ENCODE results near the gene HPCAL1.

HPCAL1 gene

DNA sequence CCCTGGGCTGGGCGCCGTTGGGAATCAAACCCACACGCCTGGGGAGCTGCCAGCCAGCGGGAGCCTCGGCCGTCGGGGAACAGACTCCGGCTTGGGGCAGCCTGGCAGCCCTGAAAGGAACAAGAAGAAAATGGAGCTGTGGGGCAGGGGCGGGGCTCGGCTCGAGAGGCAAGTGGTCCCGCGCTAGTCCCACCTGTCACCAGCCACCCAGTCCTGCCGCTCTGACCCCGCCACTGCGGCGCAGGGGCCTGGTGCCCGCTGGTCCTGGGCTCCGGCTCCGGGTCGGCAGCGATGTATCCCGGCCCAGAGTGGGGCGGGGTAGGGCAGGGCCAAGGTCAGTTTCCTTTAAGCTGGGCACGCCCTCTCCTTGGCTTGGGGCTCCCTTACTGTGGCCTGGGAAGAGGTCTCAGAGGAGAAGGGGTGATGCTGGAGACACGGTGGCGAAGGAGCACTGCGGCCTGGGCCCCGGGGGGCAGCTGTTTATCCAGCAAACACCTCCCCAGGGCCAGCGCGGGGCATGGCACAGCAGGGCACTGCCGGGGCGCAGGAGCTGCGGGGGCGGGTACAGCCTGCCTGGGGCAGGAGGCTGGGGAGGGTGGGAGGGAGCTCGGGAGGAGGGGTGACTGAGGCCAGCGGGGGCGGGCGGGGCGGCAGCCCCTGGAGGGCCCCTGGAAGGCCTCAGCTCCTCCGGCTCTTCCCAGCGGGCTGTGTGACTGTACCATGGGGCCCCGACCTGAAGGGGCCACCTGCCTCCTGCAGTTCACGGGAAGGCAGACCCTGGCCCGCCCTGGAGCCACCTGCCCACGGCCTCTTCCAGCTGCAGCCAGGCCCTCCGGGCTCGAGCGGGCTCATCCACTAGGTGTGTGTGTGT is 129.8 kb downstream of the HPCAL1 start:
- TF ChIP-seq, protein P1, sequence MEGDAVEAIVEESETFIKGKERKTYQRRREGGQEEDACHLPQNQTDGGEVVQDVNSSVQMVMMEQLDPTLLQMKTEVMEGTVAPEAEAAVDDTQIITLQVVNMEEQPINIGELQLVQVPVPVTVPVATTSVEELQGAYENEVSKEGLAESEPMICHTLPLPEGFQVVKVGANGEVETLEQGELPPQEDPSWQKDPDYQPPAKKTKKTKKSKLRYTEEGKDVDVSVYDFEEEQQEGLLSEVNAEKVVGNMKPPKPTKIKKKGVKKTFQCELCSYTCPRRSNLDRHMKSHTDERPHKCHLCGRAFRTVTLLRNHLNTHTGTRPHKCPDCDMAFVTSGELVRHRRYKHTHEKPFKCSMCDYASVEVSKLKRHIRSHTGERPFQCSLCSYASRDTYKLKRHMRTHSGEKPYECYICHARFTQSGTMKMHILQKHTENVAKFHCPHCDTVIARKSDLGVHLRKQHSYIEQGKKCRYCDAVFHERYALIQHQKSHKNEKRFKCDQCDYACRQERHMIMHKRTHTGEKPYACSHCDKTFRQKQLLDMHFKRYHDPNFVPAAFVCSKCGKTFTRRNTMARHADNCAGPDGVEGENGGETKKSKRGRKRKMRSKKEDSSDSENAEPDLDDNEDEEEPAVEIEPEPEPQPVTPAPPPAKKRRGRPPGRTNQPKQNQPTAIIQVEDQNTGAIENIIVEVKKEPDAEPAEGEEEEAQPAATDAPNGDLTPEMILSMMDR (IDR thresholded peaks at IDR 0.05; ENCODE audit: low read depth, low read length, missing control alignments) = no peak
- no peak for DNase-seq (ENCODE audit: low read depth)
- peak overlapping the region; percentile 52 for H3K4me3 ChIP-seq (ENCODE audit: low read depth, low read length)

DNA sequence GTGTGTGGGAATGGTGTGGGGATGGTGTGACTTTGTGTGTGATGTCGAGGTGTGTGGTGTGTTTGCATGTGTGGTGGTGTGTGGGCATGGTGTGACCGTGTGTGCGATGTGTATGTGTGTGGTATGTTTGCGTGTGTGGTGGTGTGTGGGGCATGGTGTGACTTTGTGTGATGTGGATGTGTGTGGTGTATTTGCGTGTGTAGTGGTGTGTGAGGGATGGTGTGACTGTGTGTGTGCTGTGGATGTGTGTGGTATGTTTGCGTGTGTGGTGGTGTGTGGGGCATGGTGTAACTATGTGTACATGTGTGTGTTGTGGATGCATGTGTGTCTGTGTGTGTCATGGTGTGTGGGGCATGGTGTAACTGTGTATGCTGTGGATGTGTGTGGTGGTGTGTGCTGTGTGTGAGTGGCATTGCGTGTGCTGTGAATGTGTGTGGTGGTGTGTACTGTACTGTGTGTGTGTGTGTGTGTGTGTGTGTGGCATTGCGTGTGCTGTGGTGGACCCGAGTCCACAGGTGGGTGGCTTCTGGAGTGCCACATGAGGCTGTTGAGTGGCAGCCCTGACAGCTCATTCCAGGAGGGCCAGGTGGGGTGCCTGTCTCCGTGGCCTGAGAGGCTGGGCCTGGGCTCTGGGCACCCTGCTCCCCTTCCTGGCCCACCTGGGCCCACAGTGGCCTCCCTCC is 130.7 kb downstream of the HPCAL1 start:
- no peak for DNase-seq (ENCODE audit: low read depth)
- TF ChIP-seq, protein P1 (IDR thresholded peaks at IDR 0.05; ENCODE audit: low read depth, low read length, missing control alignments) = no peak
- no peak overlapping the region for H3K4me3 ChIP-seq (ENCODE audit: low read depth, low read length)

DNA sequence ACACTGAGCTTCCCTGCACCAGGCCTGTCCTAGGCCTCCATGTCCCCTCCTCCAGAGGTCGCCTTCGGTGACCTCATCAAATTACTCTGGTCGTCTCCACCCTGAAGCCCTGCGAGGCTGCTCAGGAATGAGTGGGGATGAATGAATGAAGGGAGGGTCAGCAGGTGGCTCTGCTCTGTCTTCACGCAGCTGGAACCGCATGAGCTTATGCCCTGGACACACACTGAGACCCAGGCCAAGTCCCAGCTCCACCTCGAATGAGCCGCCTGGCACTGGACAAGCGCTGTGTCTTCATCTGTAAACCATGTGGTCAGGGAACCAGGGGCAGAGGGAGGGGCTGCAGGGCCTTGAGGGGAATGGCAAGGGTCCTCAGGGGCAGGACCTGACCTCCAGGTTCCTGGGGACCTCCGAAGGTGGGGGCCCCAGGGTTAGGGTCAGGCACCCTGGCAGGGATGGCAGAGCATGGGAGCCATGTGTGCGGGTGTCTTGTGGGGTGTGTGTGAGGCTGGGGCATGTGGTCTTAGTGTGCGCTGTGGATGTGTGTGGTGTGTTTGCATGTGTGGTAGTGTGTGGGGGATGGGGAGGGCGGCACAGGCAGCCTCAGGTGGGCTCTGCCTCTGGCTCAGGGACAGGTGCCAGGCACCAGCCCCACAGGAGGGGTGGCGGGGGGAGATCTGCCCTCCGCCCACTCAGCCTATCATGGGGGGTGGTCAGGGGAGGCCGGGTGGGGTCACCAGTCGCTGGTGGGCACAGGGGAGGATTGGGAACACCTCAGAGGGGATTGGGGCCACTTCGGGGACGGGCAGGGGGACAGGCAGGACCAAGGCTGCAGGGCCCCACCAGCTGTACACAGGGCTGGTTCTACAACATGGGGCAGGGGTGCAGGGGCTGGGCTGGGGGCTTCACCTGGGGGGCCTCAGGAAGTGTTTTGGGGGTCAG is 131.5 kb downstream of the HPCAL1 start:
- no peak overlapping the region for H3K4me3 ChIP-seq (ENCODE audit: low read depth, low read length)
- no peak for DNase-seq (ENCODE audit: low read depth)
- TF ChIP-seq, protein P1 (IDR thresholded peaks at IDR 0.05; ENCODE audit: low read depth, low read length, missing control alignments) = no peak

DNA sequence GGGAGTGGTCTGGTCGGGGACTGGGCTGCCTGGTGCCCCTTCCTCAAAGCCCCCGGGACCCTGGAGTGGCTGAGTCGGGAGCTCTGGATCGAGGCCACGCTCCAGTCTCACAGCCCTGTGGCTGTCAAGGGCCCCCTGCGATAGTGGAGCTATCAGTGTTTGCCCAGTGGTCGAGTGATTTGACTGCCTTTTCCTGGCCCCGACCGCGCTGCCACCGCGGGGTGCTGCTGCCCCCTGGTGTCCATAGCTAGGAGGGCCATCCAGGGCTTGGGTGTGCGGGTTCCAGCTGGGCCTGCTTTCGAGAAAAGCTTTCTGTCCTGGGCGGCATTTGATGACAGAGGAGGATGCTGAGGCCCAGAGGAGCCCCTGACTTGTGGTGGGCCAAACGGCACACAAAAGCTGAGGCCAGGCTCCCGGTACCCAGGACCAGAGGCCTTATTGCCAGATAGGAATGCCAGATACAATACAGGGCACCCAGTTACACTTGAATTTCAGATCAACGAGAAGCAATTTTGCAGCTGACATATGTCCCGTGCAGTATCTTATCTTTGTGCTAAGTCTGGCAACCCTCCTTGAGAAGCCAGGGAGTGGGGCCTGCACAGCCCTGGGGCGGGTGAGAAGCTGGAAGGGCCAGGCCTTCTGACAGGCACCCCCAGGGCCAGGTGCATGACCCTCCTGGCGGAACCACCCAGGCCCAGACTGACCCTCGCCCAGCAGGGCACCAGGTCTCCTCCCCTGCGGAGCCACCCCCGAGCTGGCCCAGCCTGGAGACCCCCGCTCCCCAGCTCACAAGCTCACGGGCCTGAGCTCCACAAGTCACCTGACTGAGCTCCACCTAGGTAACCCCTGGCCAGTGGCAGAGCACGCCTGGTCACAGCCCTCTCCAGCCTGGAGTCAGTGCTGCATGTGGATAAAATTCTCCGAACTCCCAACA is 132.4 kb downstream of the HPCAL1 start:
- DNase-seq (ENCODE audit: low read depth) = no peak
- no peak overlapping the region for H3K4me3 ChIP-seq (ENCODE audit: low read depth, low read length)
- TF ChIP-seq, protein P1 (IDR thresholded peaks at IDR 0.05; ENCODE audit: low read depth, low read length, missing control alignments) = peak; percentile 91

DNA sequence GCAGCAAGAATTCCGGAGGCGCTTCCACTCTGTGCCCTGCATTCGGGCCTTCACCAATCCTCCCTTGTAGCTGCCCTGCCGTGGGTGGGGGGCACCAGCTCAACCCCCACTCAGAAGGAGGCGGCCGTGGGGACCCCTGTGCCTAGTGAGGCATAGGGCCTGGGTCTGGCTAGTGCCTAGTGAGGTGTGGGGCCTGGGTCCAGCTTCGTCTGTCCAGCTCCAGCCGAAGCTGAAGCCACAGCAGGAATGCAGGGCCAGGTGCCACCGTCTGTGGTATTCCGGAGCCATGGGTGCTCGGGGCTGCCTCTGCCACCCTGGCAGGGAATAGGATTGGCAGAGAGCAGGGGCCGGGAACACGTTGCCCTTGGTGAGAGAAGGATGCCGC is 133.1 kb downstream of the HPCAL1 start:
- TF ChIP-seq, protein P1 (IDR thresholded peaks at IDR 0.05; ENCODE audit: low read depth, low read length, missing control alignments) = no peak
- no peak for DNase-seq (ENCODE audit: low read depth)
- no peak overlapping the region for H3K4me3 ChIP-seq (ENCODE audit: low read depth, low read length)

Measured in GM12864 (cell line).